GM12874 (cell line): ENCODE data around the gene XXYLT1.
A peak's percentile ranks its signal among the peaks of the same experiment; 100 is the strongest.

ENCODE experiments used
- TF ChIP-seq, protein P1 (sequence below): IDR thresholded peaks from 2 replicates; pipeline ENCODE4 v1.5.1; 2011; ENCODE audit warnings: low read depth, mild to moderate bottlenecking, control low read depth, low read length, moderate library complexity; ENCODE audit not compliant: insufficient read depth

The XXYLT1 gene

DNA sequence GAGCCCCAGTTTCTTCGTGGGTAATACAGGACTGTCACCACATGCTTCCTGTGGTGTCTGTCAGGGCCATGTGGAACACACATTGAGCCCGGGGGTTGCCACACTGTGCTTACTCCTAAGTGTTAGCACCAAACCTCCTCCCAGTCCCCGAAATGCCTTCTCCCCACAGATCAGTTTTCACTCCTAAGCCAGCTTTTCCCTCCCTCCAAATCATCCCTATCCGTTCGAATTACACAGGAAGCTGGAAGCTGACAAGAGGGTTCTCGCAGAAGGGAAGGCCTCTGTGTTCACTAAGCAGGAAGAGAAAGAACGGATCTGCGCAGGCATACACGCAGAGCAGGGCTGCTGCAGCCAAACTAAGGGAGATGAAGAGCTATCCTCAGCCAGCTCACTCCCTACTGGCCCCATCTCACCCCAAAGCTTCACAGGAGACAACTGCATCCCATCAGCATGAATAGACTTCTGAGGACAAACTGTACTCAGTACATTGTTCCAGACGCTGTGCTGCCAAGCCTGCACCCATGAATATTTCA lies 32.3 kb downstream of the XXYLT1 start:
- TF ChIP-seq, protein P1, sequence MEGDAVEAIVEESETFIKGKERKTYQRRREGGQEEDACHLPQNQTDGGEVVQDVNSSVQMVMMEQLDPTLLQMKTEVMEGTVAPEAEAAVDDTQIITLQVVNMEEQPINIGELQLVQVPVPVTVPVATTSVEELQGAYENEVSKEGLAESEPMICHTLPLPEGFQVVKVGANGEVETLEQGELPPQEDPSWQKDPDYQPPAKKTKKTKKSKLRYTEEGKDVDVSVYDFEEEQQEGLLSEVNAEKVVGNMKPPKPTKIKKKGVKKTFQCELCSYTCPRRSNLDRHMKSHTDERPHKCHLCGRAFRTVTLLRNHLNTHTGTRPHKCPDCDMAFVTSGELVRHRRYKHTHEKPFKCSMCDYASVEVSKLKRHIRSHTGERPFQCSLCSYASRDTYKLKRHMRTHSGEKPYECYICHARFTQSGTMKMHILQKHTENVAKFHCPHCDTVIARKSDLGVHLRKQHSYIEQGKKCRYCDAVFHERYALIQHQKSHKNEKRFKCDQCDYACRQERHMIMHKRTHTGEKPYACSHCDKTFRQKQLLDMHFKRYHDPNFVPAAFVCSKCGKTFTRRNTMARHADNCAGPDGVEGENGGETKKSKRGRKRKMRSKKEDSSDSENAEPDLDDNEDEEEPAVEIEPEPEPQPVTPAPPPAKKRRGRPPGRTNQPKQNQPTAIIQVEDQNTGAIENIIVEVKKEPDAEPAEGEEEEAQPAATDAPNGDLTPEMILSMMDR, result no peak

DNA sequence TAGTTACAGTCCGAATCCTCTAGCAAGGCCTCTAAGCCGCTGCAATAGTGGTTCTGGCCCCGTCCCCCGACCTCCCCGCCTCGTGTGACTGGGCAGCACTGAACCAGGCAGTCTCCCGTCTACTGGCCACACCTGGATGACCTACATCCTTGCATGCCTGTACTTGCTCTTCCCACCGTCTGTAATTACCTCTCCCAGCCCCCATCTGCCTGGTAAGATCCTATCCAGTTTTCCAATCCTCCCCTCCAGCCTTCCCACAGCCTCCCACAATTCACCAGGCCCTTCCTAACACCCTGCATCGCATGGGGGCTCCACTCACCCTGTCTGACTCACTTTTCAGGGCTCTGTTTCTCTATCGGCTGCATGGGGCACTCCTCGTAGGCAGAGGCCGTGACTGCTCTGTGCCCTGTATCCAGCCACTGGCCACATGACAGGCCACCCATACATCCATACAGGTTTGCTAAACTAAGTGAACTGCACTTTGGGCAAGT lies 32.8 kb downstream of the XXYLT1 start:
- TF ChIP-seq, protein P1, result no peak

DNA sequence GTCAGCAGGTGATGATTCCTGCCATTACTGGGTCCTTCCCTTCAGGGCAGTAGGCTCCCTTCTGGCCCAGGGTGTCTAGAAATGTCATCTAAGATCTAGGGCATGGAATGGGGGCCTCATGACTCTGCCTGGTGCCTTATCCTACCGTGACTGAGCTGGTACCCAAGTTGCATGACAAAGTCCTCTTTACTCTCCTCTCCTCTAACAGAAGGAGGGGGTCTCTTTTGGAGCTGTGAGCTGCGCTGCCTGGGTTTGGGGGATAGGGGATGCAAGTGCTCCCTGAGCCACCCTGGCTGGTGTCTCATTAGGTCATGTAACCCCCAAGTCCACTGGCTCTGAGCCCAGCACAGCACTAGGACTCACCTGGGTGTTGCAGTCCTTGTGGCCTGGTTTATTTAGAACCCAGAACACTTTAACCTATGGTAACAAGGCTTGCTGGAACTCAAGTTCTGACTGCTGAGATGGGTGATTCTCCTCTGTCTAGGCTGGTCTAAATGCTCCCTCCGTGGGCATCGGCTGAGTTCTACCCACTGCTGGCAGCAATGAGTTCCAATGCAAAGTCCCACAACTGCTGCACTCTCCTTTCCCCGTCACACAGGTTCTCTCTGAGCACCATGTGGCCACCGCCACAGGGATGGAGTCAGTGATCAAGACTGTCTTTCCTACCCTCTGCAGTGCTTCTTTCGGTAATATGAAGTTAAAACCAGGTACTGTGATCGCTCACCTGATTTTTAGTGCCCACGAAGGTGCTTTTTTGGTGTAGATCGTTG lies 34.0 kb downstream of the XXYLT1 start:
- TF ChIP-seq, protein P1, result no peak

DNA sequence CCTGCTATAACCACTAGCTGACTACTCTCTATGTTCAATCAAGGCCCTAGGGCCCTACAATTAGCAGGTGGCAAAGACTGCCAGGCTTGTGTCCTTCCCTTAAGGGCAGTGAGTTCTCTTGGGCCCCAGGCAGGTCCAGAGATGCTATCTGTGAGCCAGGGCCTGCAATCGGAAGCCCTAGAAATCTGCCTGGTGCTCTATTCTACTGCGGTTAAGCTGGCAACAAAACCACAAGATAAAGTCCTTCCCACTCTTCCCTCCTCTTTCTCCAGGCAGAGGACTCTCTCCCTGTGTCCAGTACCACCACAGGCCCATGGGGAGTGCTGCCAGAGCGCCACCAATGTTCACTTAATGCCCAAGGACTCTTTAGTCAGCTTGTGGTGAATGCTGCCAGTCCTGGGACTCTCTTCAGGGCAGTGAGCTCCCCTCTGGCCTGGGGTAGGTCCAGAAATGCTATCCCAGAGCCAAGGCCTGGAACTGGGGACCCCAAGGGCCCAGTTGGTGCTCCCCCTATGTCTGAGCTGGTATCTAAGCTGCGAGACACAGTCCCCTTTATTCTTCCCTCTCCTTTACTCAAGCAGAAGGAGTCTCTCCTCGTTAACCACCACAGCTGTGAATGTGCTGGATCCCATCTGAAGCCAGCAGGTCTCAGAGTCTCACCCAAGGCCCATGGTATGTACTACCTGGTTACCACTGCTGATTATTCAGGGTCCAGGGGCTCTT lies 34.7 kb downstream of the XXYLT1 start:
- TF ChIP-seq, protein P1, result no peak

DNA sequence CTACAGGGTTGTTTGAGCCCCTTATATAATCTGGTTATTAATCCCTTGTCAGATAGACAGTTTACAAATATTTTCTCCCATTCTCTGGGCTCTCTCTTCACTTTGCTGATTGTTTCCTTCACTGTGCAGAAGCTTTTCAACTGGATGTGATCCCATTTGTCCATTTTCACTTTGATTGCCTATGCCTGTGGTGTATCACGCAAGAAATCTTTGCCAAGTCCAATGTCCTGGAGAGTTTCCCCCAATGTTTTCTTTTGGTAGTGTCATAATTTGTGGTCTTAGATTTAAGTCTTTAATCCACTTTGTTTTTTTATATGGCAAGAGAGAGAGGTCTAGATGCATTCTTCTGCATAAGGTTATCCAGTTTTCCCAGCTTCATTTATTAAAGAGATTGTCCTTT lies 40.7 kb downstream of the XXYLT1 start:
- TF ChIP-seq, protein P1, result no peak

DNA sequence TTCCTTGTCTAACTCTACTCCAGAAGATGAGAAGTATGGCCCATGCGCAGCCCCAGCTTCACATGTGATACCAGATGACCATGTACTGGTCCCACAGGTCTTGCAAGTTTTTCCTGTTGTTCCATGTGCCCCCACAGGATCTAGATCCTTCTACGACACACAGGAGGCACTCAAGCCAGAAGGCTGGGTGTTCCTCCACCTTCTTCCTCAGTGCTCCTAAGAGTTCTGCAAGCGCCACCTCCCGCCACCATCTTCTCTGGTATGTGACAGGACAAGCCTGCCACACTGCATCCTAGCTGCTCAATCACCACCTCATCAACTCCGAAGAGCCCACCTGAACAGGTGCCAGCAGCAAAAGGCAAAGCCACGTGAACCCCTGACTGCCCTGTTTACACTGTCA lies 43.1 kb downstream of the XXYLT1 start:
- TF ChIP-seq, protein P1, result no peak

DNA sequence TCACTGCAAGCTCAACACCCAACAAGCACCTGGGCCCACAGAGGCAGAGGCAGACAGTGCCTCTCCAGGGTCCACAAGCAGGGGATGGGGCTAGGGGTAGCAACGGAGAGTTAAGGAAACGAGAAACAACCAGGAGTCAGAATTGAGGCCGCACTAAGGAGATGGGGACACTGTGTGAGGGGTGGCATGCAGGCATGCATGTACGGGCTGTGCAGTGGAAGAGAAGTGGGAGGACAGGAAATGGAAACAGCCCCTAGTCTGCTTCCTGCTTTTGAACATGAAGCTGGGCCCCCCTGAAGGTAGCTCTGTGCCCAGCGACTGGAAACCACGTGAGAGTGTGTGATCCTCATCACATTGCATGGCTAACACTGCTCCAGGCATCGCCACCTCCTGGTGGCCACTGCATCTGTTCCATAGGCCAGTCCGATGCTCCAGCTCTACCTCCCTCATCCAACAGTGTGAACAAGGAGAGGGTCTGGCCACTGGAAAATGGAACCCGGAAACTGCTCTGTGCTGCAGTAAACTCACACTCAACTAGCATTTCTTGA lies 44.0 kb downstream of the XXYLT1 start:
- TF ChIP-seq, protein P1, result 0 out of 2 replicates have a peak, but pooled peaks have one; percentile 24
